T-helper 2 cell treated with Interferon-gamma antibody and Interleukin-4, amounts not matched to agents 5 μg/mL and 100 μg/mL, for 36 hours (primary cell): Measurements from ENCODE around the gene DCANP1.

Experiments used
- DNase-seq: peaks from one replicate; pipeline ENCODE4 v3.0.0; 2021; ENCODE audit warnings: low spot score
- H3K27ac Mint-ChIP-seq: one replicate; pipeline ENCODE4 v1.8.0; 2021; ENCODE audit warnings: mild to moderate bottlenecking, mixed read lengths
- H3K27me3 Mint-ChIP-seq: one replicate; pipeline ENCODE4 v1.8.0; 2021; ENCODE audit warnings: low read depth, mixed read lengths
- H3K36me3 Mint-ChIP-seq: one replicate; pipeline ENCODE4 v1.8.0; 2021; ENCODE audit warnings: low read depth, mixed read lengths
- H3K4me1 Mint-ChIP-seq: one replicate; pipeline ENCODE4 v1.8.0; 2021; ENCODE audit warnings: low read depth, mixed read lengths
- H3K4me3 Mint-ChIP-seq: one replicate; pipeline ENCODE4 v1.8.0; 2022; ENCODE audit warnings: mild to moderate bottlenecking, moderate library complexity, mixed read lengths
- H3K9me3 Mint-ChIP-seq: one replicate; pipeline ENCODE4 v1.8.0; 2021; ENCODE audit warnings: mixed read lengths

DCANP1 gene

GRCh38 chr5:135422419-135422818 lies 24.7 kb downstream of the DCANP1 start:
- H3K27me3 Mint-ChIP-seq: peaks cover 46% of the 10 kb centered on the region
- DNase-seq: no peak
- no peaks in the 10 kb centered on the region for H3K9me3 Mint-ChIP-seq
- no peak overlapping the region for H3K27ac Mint-ChIP-seq
- H3K36me3 Mint-ChIP-seq: no peaks in the 10 kb centered on the region
- H3K4me1 Mint-ChIP-seq: peaks cover 20% of the 10 kb centered on the region
- H3K4me3 Mint-ChIP-seq: no peak overlapping the region

GRCh38 chr5:135417083-135417482 lies 30.1 kb downstream of the DCANP1 start:
- Mint-ChIP-seq H3K36me3 (no peaks in the 10 kb centered on the region), H3K27me3 (peaks cover 78% of the 10 kb centered on the region), H3K4me1 (no peaks in the 10 kb centered on the region), H3K9me3 (no peaks in the 10 kb centered on the region), H3K27ac (no peak overlapping the region), H3K4me3 (no peak overlapping the region)
- DNase-seq: no peak

DNA sequence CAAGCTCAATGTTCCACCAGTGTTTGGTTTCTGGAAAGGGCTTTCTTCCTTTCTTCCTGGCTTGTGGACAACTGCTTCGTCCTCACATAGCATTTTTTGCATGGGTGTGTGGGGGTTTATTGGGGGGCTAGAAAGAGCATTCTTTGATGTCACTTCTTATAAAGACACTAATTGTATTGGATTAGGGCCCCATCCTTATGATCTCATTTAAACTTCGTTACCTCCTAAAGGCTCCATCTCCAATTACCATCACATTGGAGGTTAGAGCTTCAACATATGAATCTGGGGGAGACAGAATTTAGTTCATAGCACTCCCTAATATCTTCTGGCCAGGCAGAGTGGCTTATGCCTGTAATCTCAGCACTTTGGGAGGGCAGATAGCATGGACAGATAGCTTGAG lies 42.1 kb downstream of the DCANP1 start:
- H3K36me3 Mint-ChIP-seq: no peaks in the 10 kb centered on the region
- H3K4me1 Mint-ChIP-seq: peaks cover 4% of the 10 kb centered on the region
- peaks cover 30% of the 10 kb centered on the region for H3K27me3 Mint-ChIP-seq
- no peak overlapping the region for H3K27ac Mint-ChIP-seq
- no peak for DNase-seq
- no peak overlapping the region for H3K4me3 Mint-ChIP-seq
- H3K9me3 Mint-ChIP-seq: peaks cover 4% of the 10 kb centered on the region

DNA sequence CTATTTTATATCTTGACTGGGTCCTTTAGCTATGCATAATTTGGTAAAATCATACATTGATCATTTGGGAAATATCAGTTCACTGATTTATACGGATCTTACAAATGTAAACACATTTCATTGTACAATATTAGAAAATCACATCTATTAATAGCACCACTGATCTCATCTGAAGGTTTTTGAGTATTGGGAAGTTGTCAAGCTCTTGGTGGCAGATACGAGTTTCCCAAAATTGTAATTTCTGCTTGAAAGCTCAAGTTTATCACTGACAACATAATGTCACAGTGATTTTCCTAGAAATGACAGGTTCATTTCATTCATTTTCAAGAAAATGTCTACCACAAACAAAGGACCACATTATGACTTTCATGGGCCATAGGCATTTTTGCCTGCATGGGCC lies 45.1 kb downstream of the DCANP1 start:
- no peak overlapping the region for H3K27ac Mint-ChIP-seq
- H3K9me3 Mint-ChIP-seq: peaks cover 4% of the 10 kb centered on the region
- H3K36me3 Mint-ChIP-seq: peaks cover 9% of the 10 kb centered on the region
- peaks cover 24% of the 10 kb centered on the region for H3K27me3 Mint-ChIP-seq
- no peak overlapping the region for H3K4me3 Mint-ChIP-seq
- no peak for DNase-seq
- peaks cover 21% of the 10 kb centered on the region for H3K4me1 Mint-ChIP-seq

- no peak for DNase-seq
- peaks cover 29% of the 10 kb centered on the region for H3K4me1 Mint-ChIP-seq
- peaks cover 4% of the 10 kb centered on the region for H3K9me3 Mint-ChIP-seq
- H3K27ac Mint-ChIP-seq: peak overlapping the region; percentile 8
- H3K36me3 Mint-ChIP-seq: peaks cover 10% of the 10 kb centered on the region
- H3K4me3 Mint-ChIP-seq: peak overlapping the region; percentile 4
- H3K27me3 Mint-ChIP-seq: peaks cover 15% of the 10 kb centered on the region
Observed at GRCh38 chr5:135400866-135401265, 46.3 kb downstream of the DCANP1 start.

DNA sequence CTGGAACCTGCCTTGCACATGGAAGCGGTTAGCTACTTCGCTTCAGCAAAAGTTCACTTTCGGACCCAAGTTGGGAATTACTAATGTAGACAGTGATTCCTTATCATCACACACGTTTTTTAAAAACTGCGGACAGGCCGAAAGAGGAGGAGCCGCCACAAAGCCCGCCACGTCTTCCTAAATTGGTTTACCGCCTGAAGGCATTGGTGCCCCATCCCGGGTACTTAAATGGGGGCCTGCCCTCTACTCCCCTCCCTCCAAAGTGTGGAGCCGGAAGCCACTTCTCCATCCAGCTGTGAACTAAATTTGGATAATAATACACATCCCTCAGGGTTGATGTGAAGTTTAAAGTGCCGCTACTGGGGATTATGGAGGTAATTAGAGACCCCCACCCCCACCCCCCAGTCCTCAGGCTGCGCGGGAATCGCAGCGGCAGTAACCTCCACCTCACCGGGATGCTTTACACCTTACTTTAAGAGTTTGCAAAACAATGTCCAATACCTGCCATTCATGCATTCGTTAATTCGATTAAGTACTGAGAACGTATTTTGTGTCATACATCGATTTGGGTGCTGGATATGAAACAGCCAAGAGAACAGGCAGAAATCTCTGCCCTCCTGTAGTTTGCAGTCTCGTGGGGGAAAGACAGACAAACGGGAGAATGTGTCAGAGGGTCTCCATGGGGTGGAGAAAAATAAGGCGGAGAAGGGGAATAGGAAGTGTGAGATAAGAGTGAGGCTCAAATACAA lies 47.2 kb downstream of the DCANP1 start:
- no peak for DNase-seq
- peaks cover 13% of the 10 kb centered on the region for H3K36me3 Mint-ChIP-seq
- H3K4me3 Mint-ChIP-seq: peak overlapping the region; percentile 94
- peak overlapping the region; percentile 97 for H3K27ac Mint-ChIP-seq
- peaks cover 10% of the 10 kb centered on the region for H3K27me3 Mint-ChIP-seq
- peaks cover 38% of the 10 kb centered on the region for H3K4me1 Mint-ChIP-seq
- peaks cover 2% of the 10 kb centered on the region for H3K9me3 Mint-ChIP-seq

DNA sequence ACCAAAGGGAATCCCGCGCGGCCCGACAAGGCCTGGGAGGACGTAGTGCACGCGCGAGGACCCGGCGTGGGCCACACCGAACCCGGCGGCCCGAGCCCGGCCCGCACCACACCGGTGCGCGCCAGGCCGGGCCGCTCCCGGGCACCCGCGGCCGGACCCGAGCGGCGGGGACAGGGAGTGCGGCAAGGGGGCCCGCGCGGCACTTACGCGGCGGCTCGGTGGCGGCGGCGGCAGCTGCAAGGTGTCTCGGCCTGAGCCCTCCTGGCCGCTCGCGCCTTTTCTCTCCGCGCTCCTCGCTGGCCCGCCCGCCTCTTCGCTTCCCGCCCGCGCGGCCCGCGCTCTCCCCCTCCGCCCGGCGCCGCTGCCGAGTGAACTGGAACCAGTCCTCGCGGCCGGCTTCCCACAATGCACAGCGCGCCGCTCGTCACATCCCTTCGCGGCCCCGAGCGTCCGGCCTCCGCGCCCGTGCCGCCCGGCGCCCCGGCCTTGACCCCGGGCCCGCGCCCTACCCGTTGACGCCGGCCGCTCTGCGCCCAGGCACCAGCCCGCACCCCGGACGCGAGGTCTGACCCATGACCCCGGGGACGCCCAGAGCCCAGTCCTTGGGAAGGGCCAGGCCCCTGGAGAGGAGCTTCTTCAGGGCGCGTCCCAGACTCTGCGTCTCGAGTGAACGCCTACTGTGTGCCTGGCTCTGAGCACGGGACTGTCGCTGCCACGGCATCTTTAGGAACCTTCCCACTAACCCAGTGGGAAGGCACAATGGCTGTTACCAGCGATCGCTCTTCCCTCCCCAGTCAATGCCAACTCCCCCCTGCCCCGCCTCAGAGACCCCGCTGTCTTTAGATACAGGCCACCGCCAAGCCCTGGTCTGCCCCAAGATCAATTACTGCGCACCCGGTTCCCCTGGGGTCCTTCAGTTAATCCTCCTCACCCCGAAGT lies 48.0 kb downstream of the DCANP1 start, which contains the start of gene MACROH2A1:
Gene MACROH2A1 (minus strand): TSS at position 377 of the 939 bp plus-strand sequence. CDS start 10,138 bp downstream, outside the sequence.
- Mint-ChIP-seq H3K27ac (peak within 1 kb of the TSS; percentile 97), H3K27me3 (peaks cover 4% of the 10 kb centered on the region), H3K4me3 (peak within 1 kb of the TSS; percentile 94), H3K9me3 (no peaks in the 10 kb centered on the region), H3K36me3 (peaks cover 15% of the 10 kb centered on the region), H3K4me1 (peaks cover 44% of the 10 kb centered on the region)
- DNase-seq: peak; percentile 88

DNA sequence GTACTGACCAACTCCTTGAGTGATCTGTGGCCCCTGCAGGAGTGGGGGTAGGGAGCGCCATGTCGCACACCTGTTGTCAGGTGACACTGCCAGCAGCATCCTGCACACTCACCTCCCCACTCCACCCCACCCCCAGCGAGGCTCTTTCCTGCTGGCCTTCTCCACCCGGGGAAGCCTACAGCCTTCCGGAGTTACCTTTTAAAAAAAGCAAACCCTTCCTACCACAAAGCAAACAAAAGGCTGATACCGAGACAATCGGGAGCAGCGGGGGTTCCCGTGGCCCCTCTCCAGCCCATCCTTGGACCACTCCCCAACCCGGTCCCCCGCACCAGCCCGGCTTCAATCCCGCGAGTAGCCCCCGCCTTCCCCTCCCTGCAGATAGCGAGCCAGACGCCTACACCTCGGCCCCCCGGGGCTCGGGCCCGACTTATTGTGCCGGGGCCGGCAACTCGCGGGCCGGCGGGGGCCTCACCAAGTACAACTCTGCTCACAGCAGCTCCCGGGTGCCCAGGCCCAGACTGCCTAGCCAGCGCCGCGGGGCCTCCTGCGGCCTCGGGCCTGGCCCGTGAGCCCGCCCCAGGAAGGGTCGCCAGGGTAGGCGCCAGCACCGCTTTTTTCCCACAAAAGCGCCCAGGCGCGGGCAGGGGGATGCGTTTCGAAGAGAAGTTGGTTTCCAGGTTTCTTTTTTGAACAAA lies 48.8 kb downstream of the DCANP1 start:
- Mint-ChIP-seq H3K4me3 (peak overlapping the region; percentile 93), H3K4me1 (peaks cover 49% of the 10 kb centered on the region), H3K9me3 (no peaks in the 10 kb centered on the region), H3K27me3 (peaks cover 3% of the 10 kb centered on the region), H3K27ac (peak overlapping the region; percentile 88), H3K36me3 (peaks cover 16% of the 10 kb centered on the region)
- DNase-seq: peak; percentile 22

- peak overlapping the region; percentile 69 for H3K27ac Mint-ChIP-seq
Observed at GRCh38 chr5:135397084-135397483, 50.1 kb downstream of the DCANP1 start.

GRCh38 chr5:135396459-135397055 lies 50.6 kb downstream of the DCANP1 start:
- H3K9me3 Mint-ChIP-seq: no peaks in the 10 kb centered on the region
- H3K4me1 Mint-ChIP-seq: peaks cover 66% of the 10 kb centered on the region
- H3K36me3 Mint-ChIP-seq: peaks cover 33% of the 10 kb centered on the region
- H3K27me3 Mint-ChIP-seq: peaks cover 3% of the 10 kb centered on the region
- no peak for DNase-seq
- peak overlapping the region; percentile 32 for H3K27ac Mint-ChIP-seq
- peak overlapping the region; percentile 93 for H3K4me3 Mint-ChIP-seq

More at GRCh38 chr5:135397084-135397483, 50.1 kb downstream of the DCANP1 start:
- H3K27me3 Mint-ChIP-seq: peaks cover 3% of the 10 kb centered on the region
- H3K9me3 Mint-ChIP-seq: no peaks in the 10 kb centered on the region
- DNase-seq: no peak
- peak overlapping the region; percentile 93 for H3K4me3 Mint-ChIP-seq
- peaks cover 28% of the 10 kb centered on the region for H3K36me3 Mint-ChIP-seq
- H3K4me1 Mint-ChIP-seq: peaks cover 61% of the 10 kb centered on the region

GRCh38 chr5:135395866-135396265 lies 51.3 kb downstream of the DCANP1 start:
- no peaks in the 10 kb centered on the region for H3K9me3 Mint-ChIP-seq
- peaks cover 35% of the 10 kb centered on the region for H3K36me3 Mint-ChIP-seq
- peaks cover 69% of the 10 kb centered on the region for H3K4me1 Mint-ChIP-seq
- H3K4me3 Mint-ChIP-seq: peak overlapping the region; percentile 21
- H3K27ac Mint-ChIP-seq: peak overlapping the region; percentile 0
- no peak for DNase-seq
- H3K27me3 Mint-ChIP-seq: peaks cover 3% of the 10 kb centered on the region

DNA sequence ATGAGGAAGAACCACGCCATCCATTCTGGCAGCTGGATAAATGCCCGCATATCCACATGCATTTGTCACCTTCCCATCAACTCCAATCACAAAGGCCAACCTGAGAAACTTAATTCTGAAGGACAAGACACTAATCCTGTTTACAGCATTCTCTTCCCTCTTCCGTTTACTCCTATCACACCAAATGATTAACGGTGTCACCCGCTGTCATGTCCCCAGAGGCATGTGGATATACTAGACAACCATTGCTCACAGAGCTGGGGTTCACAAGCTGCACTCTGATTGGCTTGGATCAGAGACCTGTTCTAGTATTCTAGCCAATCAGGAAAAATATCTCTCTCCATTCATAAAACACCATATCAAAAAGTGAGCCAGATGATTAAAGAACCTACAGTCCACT lies 51.7 kb downstream of the DCANP1 start:
- H3K36me3 Mint-ChIP-seq: peaks cover 35% of the 10 kb centered on the region

More for the DNA sequence above, 51.7 kb downstream of the DCANP1 start:
- H3K4me1 Mint-ChIP-seq: peaks cover 68% of the 10 kb centered on the region
- H3K9me3 Mint-ChIP-seq: no peaks in the 10 kb centered on the region
- H3K4me3 Mint-ChIP-seq: peak overlapping the region; percentile 21
- H3K27ac Mint-ChIP-seq: peak overlapping the region; percentile 0
- no peak for DNase-seq
- H3K27me3 Mint-ChIP-seq: peaks cover under 1% of the 10 kb centered on the region
